ENCODE measurements around the gene HSPB9.
A peak's percentile ranks its signal among the peaks of the same experiment; 100 is the strongest.
"Not testable (repeated sequence)": the region's sequence is repeated elsewhere in the genome, so short reads cannot be mapped to it uniquely, and the experiment has no call there.

HSPB9 gene

GRCh38 chr17:42120161-42120769 lies 2.3 kb upstream of the HSPB9 start:
- DNase-seq (ENCODE audit: low read depth), result no peak

DNA sequence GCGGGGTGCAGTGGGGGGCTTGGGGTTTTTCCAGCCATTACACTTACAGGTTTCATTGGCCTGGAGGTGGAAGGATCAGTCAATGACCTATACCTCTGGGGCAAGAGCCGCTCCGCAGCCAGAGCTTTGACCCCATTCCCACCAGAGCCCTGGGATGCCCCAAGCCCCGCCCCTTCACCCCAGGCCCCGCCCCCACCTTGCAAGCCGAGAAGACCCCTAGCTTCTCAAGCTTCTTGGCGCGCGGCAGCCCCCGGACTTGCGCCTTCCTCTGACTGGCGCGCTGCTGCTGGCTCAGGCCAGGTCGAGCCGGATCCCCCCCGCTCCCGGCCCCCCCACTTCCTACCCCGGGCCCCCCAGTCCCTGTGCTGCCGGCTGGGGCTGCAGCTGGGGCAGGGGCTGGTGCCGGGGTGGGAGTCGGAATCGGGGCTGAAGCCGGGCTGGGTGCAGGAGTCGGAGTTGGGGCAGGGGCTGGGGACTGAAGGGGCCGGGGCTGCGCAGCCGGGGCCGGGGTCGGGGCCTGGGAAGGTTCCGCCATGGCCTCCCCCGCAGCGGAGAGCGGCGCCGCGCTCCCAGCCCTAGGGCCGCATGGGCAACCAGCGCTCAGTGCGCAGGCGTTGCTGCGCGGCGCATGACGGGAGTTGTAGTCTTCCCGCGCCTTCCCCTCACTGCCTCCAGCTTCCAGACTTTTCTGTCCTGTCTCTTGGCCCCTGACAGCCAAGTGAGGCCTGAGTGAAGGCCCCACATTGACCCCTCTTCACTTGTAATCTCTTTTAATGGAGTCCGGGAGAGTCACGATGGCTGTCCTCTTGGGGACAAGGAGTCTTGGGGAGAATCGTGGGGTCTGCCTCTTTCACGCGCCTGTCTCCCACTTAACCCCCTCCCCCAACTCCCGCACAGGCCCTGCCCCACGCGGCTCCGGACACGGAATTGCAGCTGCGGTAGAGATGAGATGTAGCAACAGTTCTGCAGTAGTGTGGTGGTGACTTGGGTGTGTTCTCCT lies 1.5 kb upstream of the HSPB9 start, which contains the start of gene KAT2A:
Gene KAT2A, minus strand, starts transcription at position 598 of the 1,000 bp plus-strand sequence. Its CDS starts 63 bp downstream, at position 535.
- DNase-seq (ENCODE audit: low read depth), result peak; percentile 58

GRCh38 chr17:42124256-42124655 lies 1.7 kb downstream of the HSPB9 start:
- no peak for DNase-seq (ENCODE audit: low read depth)

DNA sequence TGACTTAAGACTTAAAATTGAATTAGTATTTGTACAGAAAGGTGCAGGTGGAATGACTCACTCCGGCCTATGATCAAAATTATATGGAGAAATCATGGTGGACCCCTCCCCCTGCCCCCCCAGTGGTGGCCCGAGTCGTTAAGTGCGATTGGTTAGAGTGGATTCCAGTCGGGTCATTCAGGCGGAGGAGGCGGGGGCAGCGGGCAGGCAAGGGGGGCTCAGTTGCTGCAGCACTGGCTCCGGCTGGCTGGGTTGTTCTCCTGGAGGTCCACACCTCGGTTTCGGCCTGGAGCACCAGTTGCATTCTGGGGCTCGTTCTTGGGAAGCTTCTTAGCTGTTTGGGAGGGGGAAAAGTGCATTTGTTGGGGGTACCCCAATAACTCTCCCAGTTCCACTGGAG lies 3.0 kb downstream of the HSPB9 start:
- no peak for DNase-seq (ENCODE audit: low read depth)

DNA sequence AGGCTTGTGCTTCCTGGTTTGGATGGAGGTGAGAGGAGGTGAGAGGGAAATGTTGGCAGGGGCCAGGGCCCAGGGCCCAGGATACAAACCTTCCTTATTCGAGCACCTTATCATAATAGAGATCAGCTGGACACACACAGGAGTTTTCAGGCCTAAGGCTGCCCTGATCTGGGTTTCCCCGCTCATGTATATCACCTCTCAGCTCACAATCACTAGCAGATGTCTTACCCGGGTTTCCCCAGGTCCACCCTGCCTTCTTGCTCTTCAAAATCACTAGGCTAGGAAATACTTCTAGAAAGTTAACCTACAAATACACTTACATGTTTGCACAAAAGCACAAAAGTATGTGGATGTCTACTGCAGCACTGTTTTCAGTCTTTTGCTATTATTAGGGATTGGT lies 4.2 kb downstream of the HSPB9 start:
- DNase-seq (ENCODE audit: low read depth), result no peak

DNA sequence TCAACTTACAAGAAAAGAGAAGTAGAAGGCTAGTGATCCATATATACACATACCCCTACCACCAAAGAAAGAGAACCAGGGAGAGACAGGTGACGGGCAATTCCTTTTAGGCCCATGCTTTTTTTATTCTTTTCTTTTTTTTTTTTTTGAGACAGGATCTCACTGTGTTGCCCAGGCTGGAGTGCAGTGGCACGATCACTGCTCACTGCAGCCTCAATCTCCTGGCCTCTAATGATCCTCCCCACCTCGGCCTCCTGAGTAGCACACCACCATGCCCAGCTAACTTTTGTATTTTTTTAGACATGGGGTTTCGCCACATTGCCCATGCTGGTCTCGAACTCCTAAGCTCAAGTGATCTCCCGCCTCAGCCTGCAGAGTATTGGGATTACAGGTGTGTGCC lies 4.8 kb downstream of the HSPB9 start:
- no peak for DNase-seq (ENCODE audit: low read depth)

DNA sequence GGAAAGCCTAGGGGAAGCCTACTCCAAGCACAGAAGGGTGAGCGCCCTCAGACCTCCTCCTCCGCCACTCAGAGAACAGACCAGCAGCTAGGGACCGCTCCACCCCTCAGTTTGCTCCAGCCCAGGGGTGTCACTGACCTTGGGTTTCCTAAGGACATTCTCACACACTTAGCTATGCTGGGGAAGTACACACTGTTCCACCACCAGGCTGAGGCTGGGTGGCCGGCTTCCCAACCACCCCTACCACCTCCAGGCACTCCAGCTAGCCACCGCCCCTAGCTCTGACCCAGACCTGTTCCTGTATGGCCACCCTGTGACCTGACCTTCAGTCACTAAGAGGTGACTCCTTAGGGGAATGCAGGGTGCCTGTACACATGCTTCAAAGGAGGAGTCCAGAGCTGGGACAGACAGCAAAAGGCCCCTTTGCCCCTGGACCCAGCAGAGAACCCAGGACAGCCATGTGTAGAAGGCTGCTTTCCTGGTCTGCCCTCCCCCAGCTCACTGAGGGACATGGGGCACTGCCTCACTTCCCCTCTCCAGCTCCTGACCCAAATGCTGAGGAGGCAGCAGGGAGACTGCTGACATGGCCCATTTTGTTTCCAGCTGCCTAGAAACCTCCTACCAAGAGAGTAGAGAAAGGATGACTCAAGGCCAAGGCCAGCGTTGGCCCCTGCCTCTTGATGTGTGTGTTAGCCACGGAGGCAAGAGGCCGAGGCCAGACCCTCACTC lies 6.7 kb downstream of the HSPB9 start:
- no peak for DNase-seq (ENCODE audit: low read depth)

DNA sequence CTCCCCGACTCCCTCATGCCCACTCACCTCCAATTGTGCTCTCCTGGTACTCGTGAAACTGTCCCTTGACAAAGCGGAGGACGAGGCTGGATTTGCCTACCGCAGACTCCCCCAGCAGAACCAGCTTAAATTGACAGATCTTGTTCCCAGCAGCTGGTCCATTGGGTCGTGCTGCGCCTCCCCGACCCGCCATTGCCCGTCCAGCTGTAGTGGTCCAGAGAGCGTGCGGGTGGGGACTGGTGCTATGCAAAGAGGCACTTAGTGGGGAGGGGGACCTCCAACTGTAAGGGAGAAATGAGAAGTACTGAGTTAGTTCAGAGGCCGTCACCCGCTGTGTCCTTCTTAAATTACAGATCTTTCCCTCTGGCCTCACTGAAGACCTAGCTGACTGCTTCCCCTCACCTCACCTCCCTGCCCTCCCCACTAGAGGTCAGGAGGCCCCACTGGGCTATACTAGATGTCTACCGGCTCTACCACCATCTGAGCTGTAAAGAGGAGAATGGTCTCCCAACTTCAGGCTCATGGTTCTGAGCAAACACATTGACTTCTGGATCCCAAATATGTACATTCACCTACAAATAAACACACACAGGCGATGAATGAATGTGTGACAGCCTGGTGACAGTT lies 7.8 kb downstream of the HSPB9 start:
- no peak for DNase-seq (ENCODE audit: low read depth)

GRCh38 chr17:42131232-42131631 lies 8.6 kb downstream of the HSPB9 start:
- no peak for DNase-seq (ENCODE audit: low read depth)

DNA sequence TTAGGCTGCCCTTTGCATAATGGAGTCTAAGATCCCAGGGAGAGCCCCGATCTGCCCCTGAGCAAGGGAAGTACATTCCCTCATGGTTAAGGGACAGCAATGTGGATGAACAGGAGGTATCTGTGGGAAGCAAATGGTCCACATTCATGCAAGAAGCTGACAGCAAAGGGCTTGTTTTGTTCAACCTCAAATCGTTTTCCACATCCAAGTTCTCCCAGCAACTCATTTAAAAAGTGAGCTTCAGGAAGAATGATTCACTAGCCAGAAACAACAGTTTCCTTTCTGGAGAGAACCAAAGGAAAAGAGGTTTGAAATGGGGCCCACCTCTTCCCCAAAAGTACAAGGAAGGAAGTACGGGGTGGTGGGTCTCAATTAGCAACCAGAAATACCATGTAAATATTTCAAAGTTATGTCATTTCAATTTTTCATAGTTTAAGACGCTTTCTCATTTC lies 9.4 kb downstream of the HSPB9 start:
- DNase-seq (ENCODE audit: low read depth), result no peak

DNA sequence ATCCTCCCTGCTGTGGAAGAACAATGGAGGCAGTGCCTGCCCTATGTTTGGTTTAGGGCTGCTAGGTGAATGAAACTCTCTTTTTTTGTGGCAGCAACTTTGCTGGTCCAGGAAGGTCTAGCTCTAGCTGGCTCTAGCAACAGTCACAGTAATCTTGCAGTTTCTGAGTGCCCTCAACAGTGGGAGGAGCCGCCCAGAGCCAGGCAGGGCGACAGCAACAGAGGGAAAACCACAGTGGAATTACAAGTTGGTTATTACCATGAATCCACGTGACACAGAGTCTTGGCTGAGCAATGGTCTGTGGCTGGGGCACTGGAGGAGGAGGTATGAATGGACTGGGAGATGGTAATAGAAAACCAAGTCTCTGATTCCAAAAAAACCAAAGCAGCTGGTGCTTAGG lies 10.3 kb downstream of the HSPB9 start:
- no peak for DNase-seq (ENCODE audit: low read depth)

GRCh38 chr17:42133461-42134041 lies 10.9 kb downstream of the HSPB9 start:
- no peak for DNase-seq (ENCODE audit: low read depth)

DNA sequence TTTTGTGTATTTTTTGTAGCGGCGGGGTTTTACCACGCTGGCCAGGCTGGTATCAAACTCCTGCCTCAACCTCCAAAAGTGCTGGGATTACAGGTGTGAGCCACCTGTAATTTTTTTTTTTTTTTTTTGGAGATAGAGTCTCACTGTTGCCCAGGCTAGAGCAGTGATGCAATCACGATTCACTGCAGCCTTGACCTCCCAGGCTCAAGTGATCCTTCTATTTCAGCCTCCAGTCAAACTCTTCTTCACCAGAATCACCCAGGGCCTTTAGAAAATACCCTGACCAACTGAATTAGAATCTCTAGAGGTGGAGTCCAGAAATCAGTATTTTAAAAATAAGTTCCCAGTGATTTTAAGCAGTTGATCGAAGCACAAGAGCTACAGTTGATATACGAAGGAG lies 12.5 kb downstream of the HSPB9 start:
- DNase-seq (ENCODE audit: low read depth), result no peak

DNA sequence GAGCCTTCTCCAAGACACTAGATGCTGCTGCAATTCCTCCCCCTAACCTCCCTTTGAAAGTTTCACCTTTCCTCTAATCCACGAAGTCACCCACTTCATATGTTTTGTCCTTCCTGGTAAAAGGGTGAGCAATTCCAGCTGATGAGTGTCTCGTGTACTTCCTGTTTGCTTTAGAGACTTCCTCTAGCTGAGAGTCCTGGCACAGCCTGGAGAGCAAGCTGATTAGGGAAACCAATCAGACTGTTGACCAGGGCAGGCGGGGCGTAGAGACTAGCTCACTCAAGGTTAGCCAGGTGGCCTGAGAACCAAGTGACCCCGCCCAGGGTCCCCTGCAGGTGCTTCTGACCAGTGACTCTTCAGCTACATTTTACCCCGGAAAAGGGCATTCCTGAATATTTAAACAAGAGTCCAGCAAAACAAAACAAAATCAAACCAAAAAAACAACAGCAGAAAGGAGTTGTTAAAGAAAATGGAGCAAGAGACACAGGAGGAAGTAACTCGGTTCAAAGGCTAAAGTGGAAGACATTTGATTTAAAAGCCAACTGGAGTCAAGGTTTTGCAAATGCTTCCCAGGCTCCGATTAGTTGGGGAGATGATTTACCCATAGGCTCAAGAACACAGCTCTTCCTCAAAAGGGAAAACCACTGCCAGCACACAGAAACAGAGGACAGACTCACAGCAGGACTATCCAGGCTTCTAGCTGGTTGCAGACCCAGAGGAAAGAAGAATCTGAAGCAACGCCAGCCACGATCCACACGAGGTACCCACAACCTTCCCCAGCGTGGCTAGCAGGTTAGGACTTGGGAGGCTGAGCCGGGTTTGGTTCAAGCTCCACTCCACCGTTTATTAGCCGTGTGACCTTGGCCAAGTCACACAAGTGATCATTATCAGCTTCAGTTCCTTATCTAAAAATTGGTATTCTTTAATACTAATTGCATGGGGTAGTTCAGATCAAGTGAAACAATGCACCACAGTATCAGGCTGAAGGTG lies 13.4 kb downstream of the HSPB9 start:
- DNase-seq (ENCODE audit: low read depth), result no peak

- DNase-seq (ENCODE audit: low read depth), result no peak
Observed at GRCh38 chr17:42136654-42137051, 14.0 kb downstream of the HSPB9 start.

DNA sequence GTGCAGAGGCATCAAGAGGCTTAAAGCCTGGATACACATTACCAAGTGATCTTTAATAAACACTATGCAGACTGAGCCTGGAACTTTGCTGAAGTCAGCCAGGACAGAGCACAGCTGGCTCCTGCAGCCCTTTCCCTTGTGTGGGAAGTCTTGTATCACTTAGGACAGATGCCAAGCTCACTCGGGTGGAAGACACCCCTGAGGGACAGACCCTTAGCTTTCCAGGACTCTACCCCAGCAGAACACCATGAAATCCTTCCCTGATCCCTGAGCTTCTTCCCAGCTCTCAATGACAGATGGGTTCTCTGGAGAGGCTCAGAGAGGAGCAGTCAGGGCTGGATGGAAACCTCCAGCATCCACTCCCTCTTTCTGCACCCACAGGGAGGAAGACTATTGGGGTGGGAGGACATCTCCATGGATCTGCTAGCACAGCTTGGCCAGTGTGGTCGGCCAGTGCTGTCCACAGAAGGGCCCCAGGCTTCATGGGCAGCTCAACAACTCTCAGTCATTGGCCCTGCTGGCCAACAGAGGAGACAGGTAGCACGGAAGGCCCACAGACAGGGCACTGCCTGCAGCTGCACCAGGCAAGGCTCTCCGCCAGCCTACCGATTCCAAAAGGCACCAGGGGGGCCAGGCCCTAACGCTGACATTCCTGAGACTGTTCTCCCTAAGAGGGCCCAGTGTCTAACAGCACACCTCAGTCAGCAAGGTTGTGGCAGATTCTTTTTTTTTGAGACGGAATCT lies 16.3 kb downstream of the HSPB9 start:
- DNase-seq (ENCODE audit: low read depth), result no peak

GRCh38 chr17:42140690-42141089 lies 18.1 kb downstream of the HSPB9 start:
- DNase-seq (ENCODE audit: low read depth), result not testable (repeated sequence)

DNA sequence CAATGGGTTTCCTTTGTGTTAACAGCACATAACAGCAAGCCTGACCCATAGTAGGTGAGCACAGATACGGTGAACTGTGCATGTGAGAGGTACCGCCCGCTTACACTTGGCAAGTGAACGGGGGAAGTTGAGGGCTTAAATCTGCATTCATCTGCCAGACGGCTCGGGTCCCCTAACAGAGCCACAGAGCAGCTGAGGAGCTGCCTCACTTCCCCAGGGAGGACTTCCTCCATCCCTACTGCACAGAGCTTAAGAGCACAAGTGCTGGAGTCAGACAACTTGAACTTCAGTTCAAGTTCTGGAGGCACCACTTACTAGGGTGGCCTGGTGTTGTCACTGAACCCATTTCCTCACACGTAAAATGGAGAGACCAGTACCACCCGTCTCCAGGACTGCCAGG lies 18.8 kb downstream of the HSPB9 start:
- no peak for DNase-seq (ENCODE audit: low read depth)

DNA sequence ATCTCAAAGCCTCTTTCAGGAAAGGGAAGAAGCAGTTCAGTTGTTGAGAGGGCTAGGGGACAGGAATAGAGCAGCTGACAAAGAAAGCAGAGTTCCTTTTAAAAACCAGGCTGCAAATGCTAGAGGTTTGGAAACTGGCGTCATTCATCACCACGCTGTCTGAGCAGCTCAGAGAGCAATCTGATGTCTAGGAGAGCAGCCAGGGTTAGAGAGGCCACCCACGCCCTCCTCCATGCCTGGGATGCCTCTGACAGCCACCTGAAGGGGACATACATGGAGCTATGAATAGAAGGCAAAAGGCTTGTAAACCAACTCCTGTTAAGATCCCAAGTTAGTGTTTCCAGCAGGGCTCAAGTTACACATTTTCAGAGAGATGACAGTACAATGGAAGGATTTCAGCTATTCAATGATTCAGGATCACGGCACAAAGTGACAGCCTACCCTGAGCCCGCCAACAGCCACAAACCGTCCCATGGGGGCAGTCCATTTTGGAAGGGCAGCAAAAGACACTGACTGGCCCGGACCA lies 19.8 kb downstream of the HSPB9 start:
- DNase-seq (ENCODE audit: low read depth), result no peak
